ENCODE data around the gene FOLR3. TPM values are rescaled to one million over a fixed set of nuclear protein-coding genes. Genes with fewer than 3 reads are reported as not detected.

Gene FOLR3
- total RNA-seq, 2 donors from 2014 or later: not detected

DNA sequence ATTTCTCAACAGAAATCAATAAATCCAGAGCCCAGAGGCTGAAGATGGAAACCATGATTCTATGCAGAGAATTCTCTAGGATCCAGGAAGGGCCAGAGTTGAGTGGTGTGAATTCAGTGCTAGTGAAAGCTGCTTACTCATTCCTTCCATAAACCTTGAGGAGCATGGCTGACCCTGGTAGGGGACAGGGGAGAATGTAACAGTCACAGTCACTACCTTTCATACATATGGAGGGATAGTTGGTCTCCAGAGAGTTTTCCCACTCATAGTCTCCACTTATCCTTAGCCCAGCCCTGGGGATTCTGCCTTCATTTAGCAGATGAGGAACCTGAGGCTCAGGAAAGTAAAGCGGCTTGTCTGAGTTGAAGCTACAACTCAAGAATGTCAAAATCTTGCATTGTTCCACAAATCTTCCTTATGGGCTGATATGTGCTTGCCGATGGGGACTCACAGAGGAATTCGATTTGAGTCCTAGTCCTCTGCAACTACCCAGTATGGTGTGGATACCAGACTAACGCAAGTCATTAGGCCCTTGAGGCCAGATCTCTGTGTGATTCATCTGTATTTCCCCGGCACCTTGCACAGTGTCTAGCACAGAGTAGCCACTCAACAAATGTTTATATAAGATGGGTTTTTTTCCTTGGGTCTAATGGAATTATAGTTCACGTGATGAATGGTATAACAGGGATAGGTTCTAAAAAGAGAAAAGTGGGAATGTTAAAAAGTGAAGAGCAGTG lies 19.3 kb upstream of the FOLR3 start:
- Histone ChIP-seq H3K36me3 (no peaks in the 10 kb centered on the region), H3K27ac (no peak overlapping the region), H3K9me3 (no peaks in the 10 kb centered on the region), H3K4me3 (no peak overlapping the region), H3K9ac (ENCODE audit: low read depth in 2 of 2, low read length in 2 of 2) (no peak overlapping the region), H3K27me3 (no peaks in the 10 kb centered on the region), H3K4me1 (peaks cover 4% of the 10 kb centered on the region)
- intact Hi-C loops (cut with DNase I): no loop called here
- TF ChIP-seq CTCF (IDR thresholded peaks at IDR 0.05): no peak
- no peak for DNase-seq

DNA sequence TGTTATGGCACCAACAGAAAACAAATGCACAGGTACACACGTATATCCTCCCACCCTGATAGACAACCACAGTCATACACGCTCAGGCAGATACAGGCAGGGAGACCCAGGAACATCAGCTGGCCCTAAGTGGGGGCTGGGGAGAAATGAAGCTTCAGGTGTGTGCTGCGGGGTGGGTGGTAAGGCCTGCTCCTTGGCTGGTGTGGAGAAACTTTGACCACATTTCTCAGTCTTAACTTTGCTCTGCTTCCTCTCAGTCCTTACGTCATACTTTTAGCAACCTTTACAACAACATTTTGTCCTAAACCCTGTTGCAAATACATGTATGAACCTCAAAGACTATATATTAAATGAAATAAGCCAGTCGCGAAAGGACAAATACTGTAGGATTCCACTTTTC lies 16.3 kb upstream of the FOLR3 start:
- Histone ChIP-seq H3K27me3 (no peaks in the 10 kb centered on the region), H3K4me3 (no peak overlapping the region), H3K4me1 (no peaks in the 10 kb centered on the region), H3K9me3 (no peaks in the 10 kb centered on the region), H3K36me3 (no peaks in the 10 kb centered on the region), H3K27ac (no peak overlapping the region), H3K9ac (ENCODE audit: low read depth in 2 of 2, low read length in 2 of 2) (no peak overlapping the region)
- TF ChIP-seq CTCF (IDR thresholded peaks at IDR 0.05): no peak
- DNase-seq: no peak
- intact Hi-C loops (cut with DNase I): no loop called here

- H3K9ac ChIP-seq (ENCODE audit: low read depth in 2 of 2, low read length in 2 of 2): no peak overlapping the region
- intact Hi-C loops (cut with DNase I): no loop called here
- no peaks in the 10 kb centered on the region for H3K4me1 ChIP-seq
- H3K4me3 ChIP-seq: no peak overlapping the region
- no peaks in the 10 kb centered on the region for H3K27me3 ChIP-seq
- H3K36me3 ChIP-seq: no peaks in the 10 kb centered on the region
- no peaks in the 10 kb centered on the region for H3K9me3 ChIP-seq
- no peak overlapping the region for H3K27ac ChIP-seq
- no peak for DNase-seq
- TF ChIP-seq CTCF (IDR thresholded peaks at IDR 0.05): no peak
Measured at GRCh38 chr11:72120930-72121329, 14.6 kb upstream of the FOLR3 start.

- Histone ChIP-seq H3K4me1 (no peaks in the 10 kb centered on the region), H3K36me3 (no peaks in the 10 kb centered on the region), H3K9me3 (no peaks in the 10 kb centered on the region), H3K27me3 (no peaks in the 10 kb centered on the region), H3K9ac (ENCODE audit: low read depth in 2 of 2, low read length in 2 of 2) (no peak overlapping the region), H3K27ac (no peak overlapping the region), H3K4me3 (no peak overlapping the region)
- intact Hi-C loops (cut with DNase I): no loop called here
- DNase-seq: no peak
- TF ChIP-seq CTCF (IDR thresholded peaks at IDR 0.05): no peak
Measured at GRCh38 chr11:72122607-72123006, 12.9 kb upstream of the FOLR3 start.

- H3K27me3 ChIP-seq: no peaks in the 10 kb centered on the region
- TF ChIP-seq CTCF (IDR thresholded peaks at IDR 0.05): no peak
- no peaks in the 10 kb centered on the region for H3K4me1 ChIP-seq
- DNase-seq: no peak
- intact Hi-C loops (cut with DNase I): no loop called here
- no peak overlapping the region for H3K27ac ChIP-seq
- H3K9ac ChIP-seq (ENCODE audit: low read depth in 2 of 2, low read length in 2 of 2): no peak overlapping the region
- no peaks in the 10 kb centered on the region for H3K9me3 ChIP-seq
- no peaks in the 10 kb centered on the region for H3K36me3 ChIP-seq
- no peak overlapping the region for H3K4me3 ChIP-seq
Measured at GRCh38 chr11:72123117-72123653, 12.3 kb upstream of the FOLR3 start.
